Measurements from ENCODE around the gene RELN.

DNA sequence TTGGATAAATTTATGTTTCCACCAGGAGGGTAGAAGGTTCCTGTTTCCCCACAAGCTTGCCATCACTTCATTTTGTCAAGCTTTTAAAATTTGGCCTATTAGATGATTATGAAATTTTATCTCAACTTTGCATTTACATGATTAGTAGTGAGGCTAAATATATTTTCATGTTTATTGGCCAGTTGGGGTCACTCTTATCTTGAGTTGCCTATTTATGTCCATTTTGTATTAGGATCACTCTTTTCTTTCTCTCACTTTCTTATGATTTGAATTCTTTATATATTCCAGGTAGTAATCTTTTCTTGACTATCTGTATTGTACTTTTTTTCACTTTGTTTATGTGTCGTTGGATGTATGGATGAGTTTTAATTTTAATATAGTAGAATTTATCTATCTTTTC is 324.9 kb downstream of the RELN start:
- TF ChIP-seq, protein P1, sequence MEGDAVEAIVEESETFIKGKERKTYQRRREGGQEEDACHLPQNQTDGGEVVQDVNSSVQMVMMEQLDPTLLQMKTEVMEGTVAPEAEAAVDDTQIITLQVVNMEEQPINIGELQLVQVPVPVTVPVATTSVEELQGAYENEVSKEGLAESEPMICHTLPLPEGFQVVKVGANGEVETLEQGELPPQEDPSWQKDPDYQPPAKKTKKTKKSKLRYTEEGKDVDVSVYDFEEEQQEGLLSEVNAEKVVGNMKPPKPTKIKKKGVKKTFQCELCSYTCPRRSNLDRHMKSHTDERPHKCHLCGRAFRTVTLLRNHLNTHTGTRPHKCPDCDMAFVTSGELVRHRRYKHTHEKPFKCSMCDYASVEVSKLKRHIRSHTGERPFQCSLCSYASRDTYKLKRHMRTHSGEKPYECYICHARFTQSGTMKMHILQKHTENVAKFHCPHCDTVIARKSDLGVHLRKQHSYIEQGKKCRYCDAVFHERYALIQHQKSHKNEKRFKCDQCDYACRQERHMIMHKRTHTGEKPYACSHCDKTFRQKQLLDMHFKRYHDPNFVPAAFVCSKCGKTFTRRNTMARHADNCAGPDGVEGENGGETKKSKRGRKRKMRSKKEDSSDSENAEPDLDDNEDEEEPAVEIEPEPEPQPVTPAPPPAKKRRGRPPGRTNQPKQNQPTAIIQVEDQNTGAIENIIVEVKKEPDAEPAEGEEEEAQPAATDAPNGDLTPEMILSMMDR (IDR thresholded peaks at IDR 0.05 in 8 of 11, conservative IDR thresholded peaks at IDR 0.05 in 3 of 11): no peak
- TF ChIP-seq POLR2A (IDR thresholded peaks at IDR 0.05): no peak
- TF ChIP-seq POLR2AphosphoS5 (IDR thresholded peaks at IDR 0.05): no peak

Data from spleen (tissue), 7 donors.